Stomach (tissue), 4 donors: Measurements from ENCODE around the gene TUT4.

Experiments used
- POLR2AphosphoS5 ChIP-seq, 3 donors: sonication (generic); formaldehyde crosslinking; IDR thresholded peaks; one replicate each; pipeline ENCODE4 v1.6.1; 2016; ENCODE audit warnings: antibody characterized with exemption in 3 of 3
- TF ChIP-seq, protein P1 (sequence below), 7 experiments: fragments of 450-650 bp in 4 of 7; fragments of 200-600 bp in 3 of 7; sonication (generic) in 3 of 7; IDR thresholded peaks; one replicate each; pipeline ENCODE4 v1.5.1; 2016 to 2019; ENCODE audit warnings: antibody characterized with exemption in 7 of 7, control low read depth in 2 of 7, mild to moderate bottlenecking in 1 of 7

DNA sequence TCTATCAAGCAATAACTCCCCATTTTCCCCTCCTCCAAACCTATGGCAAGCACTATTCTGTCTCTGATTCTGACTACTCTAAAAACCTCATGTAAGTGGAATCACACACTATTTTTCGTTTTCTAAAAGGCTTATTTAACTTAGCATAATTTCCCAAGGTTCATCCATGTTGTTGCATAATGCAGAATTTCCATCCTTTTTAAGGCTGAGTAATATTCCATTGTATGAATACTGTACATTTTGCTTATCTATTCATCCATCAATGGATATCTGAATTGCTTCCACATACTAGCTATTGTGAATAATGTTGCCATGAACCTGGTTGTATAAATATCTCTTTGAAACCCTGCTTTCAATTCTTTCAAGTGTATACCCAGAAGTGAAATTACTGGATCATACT, 48.2 kb downstream of the TUT4 start:
- TF ChIP-seq, protein P1, sequence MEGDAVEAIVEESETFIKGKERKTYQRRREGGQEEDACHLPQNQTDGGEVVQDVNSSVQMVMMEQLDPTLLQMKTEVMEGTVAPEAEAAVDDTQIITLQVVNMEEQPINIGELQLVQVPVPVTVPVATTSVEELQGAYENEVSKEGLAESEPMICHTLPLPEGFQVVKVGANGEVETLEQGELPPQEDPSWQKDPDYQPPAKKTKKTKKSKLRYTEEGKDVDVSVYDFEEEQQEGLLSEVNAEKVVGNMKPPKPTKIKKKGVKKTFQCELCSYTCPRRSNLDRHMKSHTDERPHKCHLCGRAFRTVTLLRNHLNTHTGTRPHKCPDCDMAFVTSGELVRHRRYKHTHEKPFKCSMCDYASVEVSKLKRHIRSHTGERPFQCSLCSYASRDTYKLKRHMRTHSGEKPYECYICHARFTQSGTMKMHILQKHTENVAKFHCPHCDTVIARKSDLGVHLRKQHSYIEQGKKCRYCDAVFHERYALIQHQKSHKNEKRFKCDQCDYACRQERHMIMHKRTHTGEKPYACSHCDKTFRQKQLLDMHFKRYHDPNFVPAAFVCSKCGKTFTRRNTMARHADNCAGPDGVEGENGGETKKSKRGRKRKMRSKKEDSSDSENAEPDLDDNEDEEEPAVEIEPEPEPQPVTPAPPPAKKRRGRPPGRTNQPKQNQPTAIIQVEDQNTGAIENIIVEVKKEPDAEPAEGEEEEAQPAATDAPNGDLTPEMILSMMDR (IDR thresholded peaks at IDR 0.05), result no peak
- no peak for TF ChIP-seq POLR2AphosphoS5 (IDR thresholded peaks at IDR 0.05)
